Muscle of leg (tissue), 11 donors: ENCODE measurements around the gene KCNMA1. TPM values are rescaled to one million over a fixed set of nuclear protein-coding genes. Genes with fewer than 3 reads are reported as not detected.

ENCODE experiments used
- DNase-seq: peaks from one replicate; pipeline ENCODE4 v3.0.0; 2013
- H3K27ac ChIP-seq: one replicate; pipeline ENCODE4 v1.5.1; 2013; ENCODE audit warnings: mild to moderate bottlenecking, low read length, control low read depth
- H3K27me3 ChIP-seq: one replicate; pipeline ENCODE4 v1.6.1; 2013; ENCODE audit warnings: low read length; ENCODE audit not compliant: control insufficient read depth, insufficient read depth
- H3K36me3 ChIP-seq: one replicate; pipeline ENCODE4 v1.6.1; 2013; ENCODE audit warnings: low read length; ENCODE audit not compliant: control insufficient read depth, insufficient read depth
- H3K4me1 ChIP-seq: one replicate; pipeline ENCODE4 v1.6.1; 2013; ENCODE audit warnings: low read length; ENCODE audit not compliant: control insufficient read depth, insufficient read depth
- H3K4me3 ChIP-seq: one replicate; pipeline ENCODE4 v1.5.1; 2013; ENCODE audit warnings: low read length, control low read depth
- H3K9me3 ChIP-seq: replicated peaks from 2 replicates; pipeline ENCODE4 v1.6.1; 2013; ENCODE audit warnings: low read depth, low read length; ENCODE audit not compliant: control insufficient read depth
- WGBS: methylation state at CpG from one replicate; pipeline ENCODE4 v1.1.5; 2013; ENCODE audit warnings: missing lambda C conversion rate; ENCODE audit not compliant: insufficient coverage; 5-methylcytosine and 5-hydroxymethylcytosine counted together
- polyA plus RNA-seq, 8 donors: library from polyadenylated mRNA; unstranded; fragments of 120-200 nt; gene quantifications; one replicate each; pipeline versions ENCODE4 v1.2.1 to v1.2.3, GENCODE V29; 2013; ENCODE audit warnings: inconsistent platforms in 1 of 8, low replicate concordance in 1 of 8; ENCODE audit not compliant: insufficient read length in 8 of 8, insufficient read depth in 1 of 8
- total RNA-seq: library from RNA; stranded (reverse); fragments of 120-200 nt; gene quantifications from one replicate; pipeline ENCODE4 v1.2.4, GENCODE V29; 2013

KCNMA1 gene
- total and polyA plus RNA-seq, 9 donors: 12.7 to 23.3 (median 18.2) TPM

DNA sequence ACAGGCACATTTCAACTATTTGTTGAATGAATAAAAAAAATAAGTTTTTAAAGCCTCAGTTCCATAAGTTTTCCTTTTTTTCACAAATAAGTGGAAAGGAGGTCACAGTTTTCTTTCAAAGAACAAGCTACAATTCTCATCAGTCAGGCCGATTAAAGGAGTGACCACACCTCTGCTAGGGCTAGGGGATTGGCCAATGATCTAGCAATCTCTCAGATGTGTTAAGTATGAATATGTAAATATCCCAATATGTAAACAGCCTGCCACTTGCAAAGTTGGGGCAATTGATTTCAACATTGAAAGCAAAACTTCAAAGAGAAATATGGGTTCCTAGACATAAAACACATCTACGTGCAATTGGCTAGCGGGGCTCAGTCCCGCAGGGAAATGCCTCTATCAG lies 614.9 kb downstream of the KCNMA1 start:
- H3K4me1 ChIP-seq: no peaks in the 10 kb centered on the region
- no peaks in the 10 kb centered on the region for H3K36me3 ChIP-seq
- H3K4me3 ChIP-seq: no peak overlapping the region
- H3K27ac ChIP-seq: no peak overlapping the region
- no peak for DNase-seq
- no peaks in the 10 kb centered on the region for H3K27me3 ChIP-seq
- 89% methylated on average over 3 of the region's 4 CpGs for WGBS
- no peaks in the 10 kb centered on the region for H3K9me3 ChIP-seq

DNA sequence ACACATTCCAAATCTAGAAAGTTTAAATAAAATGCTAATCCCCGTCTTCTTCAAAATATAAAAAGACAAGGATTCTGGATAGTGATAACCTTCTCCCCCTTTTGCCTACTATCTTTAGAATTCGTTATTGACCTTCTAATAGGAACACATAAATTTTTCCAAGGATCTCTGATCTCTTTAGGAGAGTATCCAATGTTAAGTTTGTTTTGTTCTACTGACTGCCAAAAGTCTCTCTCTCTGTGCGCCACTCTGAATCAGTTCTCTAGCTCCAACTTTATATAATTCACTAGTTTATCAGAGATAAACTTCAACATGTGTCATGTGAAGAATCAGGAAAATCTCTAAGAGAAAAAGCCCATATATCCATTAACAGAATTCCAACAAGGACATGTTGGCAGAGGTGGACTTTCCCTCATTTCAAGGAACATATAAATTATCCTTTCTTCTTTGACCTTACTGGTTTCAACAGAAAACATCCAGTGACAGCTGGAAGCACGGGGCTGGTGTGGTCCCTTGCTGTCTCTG lies 615.6 kb downstream of the KCNMA1 start:
- no peak overlapping the region for H3K4me3 ChIP-seq
- H3K4me1 ChIP-seq: no peaks in the 10 kb centered on the region
- no CpG with 5 or more reads among the region's 4 CpGs for WGBS
- no peaks in the 10 kb centered on the region for H3K27me3 ChIP-seq
- no peaks in the 10 kb centered on the region for H3K9me3 ChIP-seq
- H3K36me3 ChIP-seq: no peaks in the 10 kb centered on the region
- DNase-seq: peak; percentile 36
- no peak overlapping the region for H3K27ac ChIP-seq

DNA sequence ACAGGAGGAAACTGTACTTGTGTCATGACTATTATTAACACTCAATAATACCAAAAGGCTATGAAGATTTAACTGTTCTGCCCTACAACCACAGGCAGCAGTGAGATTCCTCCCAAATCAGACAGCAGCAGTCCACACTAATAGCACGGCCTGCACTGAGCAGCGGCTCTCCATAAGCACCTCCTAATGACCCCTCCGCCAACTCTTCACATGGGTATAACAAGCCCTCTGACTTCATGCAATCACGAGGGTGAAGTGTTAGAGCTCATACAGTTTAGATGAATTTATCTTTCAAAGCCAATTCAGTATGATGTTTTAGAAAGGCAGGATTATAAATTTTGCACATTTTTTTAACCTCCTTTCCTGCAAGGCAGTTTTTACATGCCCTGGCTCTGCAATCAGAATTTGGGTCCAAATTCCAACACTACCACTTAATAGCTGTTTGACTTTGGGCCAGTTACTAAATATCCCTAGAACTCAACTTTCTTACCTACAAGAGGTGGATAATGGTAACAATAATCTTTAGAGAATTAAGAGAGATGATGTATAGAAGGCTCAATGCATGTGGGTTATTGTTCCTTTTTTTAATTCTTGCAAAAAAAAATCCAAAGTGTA lies 617.1 kb downstream of the KCNMA1 start:
- H3K27ac ChIP-seq: no peak overlapping the region
- no peaks in the 10 kb centered on the region for H3K27me3 ChIP-seq
- DNase-seq: no peak
- H3K36me3 ChIP-seq: no peaks in the 10 kb centered on the region
- no peak overlapping the region for H3K4me3 ChIP-seq
- no peaks in the 10 kb centered on the region for H3K4me1 ChIP-seq
- no CpG with 5 or more reads among the region's 4 CpGs for WGBS
- no peaks in the 10 kb centered on the region for H3K9me3 ChIP-seq

DNA sequence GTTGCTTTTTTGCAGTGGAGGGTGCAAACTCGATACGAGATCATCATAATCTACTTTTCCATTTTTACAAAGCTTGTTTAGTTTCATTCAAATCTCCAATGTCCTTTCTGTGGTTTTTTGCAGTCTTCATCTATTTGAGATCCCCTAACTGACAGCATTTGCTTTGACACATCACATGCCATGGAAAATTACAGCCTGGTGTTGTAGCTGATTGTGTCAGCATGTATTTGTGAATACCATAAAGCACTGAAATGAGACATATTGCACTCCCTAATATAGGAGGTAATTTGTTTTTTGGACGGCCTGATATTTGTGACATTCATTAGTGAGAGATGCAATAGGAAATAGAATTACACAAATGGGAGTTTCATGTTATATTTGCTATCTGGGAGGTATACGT lies 620.8 kb downstream of the KCNMA1 start:
- Histone ChIP-seq H3K4me1 (peaks cover 6% of the 10 kb centered on the region), H3K36me3 (no peaks in the 10 kb centered on the region), H3K4me3 (no peak overlapping the region), H3K27ac (no peak overlapping the region), H3K27me3 (no peaks in the 10 kb centered on the region), H3K9me3 (no peaks in the 10 kb centered on the region)
- DNase-seq: no peak
- no CpG with 5 or more reads among the region's 4 CpGs for WGBS

DNA sequence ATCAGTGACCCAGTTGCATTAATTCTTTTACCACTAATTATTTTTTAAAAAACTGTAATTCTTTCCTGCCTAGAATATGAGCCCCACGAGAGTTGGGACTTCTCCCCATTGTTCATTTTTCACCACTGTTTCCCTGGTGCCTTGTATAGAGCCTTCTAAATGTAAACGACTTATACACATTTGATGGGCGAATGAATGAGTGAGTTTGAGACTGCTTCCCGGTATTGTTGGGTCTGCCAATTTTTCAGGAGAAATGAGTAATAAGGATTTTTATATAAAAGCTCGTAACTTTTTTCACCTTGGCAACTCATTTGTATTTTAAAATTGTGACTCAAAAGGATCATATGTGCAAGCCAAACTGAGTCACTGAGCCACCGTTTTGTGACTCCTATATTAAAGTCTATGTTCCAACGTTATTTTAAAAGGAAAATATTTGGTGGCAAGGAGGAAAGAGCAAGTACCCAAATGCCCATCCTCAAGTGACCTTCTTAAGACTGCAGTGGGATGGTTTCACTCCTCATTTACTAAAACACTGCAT lies 621.3 kb downstream of the KCNMA1 start:
- no CpG with 5 or more reads among the region's 7 CpGs for WGBS
- H3K4me3 ChIP-seq: no peak overlapping the region
- no peaks in the 10 kb centered on the region for H3K36me3 ChIP-seq
- DNase-seq: no peak
- H3K27ac ChIP-seq: no peak overlapping the region
- peaks cover 6% of the 10 kb centered on the region for H3K4me1 ChIP-seq
- no peaks in the 10 kb centered on the region for H3K9me3 ChIP-seq
- no peaks in the 10 kb centered on the region for H3K27me3 ChIP-seq

DNA sequence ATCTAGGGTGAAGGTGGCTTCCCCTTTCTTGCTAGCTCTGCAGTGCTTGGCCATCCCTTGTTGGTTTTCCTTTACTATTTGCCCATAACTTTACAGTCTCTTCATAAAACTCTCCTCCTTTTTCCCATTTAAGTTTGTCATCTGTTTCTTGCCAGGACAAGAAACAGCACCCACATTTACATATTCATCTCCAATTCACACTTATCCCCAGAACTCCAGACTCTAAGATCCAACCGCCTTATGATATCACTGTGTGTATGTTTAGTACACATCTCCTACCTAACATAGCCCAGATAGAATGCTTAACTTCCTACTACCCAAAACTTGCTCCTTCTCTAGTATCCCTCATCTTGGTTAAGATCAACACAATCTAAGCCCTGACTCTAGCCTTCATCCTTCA lies 622.2 kb downstream of the KCNMA1 start:
- no peak for DNase-seq
- H3K27ac ChIP-seq: no peak overlapping the region
- no CpG with 5 or more reads among the region's 1 CpG for WGBS
- H3K36me3 ChIP-seq: no peaks in the 10 kb centered on the region
- no peaks in the 10 kb centered on the region for H3K27me3 ChIP-seq
- H3K4me1 ChIP-seq: peaks cover 6% of the 10 kb centered on the region
- no peaks in the 10 kb centered on the region for H3K9me3 ChIP-seq
- no peak overlapping the region for H3K4me3 ChIP-seq

DNA sequence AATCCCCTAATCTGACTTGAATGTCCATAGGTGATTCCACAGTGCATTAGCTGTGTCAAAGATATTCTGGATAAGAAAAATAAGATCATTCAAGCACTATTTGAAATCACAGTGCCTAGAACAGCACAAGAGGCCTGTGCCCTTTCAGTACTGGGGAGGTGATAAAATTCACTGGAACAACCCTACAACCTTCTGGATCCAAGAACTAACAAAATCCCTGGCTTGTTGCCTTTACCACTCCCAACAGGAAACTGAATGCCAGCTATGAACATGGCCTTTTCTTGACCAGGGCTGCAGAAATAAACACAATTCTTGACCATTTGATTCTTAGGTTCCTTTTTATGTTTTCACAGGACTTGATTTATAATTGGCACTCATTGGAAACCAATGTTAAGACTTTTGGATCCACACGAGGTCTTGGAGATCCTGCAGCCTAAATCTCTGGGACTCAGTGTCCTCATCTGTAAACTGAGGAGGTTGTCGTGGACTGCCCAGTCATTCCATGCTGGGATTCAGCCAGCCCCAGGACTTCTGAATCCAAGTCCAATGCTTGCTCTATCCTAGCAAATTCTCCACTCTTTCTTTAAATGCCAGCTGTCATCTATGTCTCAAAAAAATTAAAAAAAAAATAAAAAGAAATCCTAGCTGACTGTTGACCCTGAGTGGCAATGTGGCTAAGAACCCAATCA lies 624.7 kb downstream of the KCNMA1 start:
- Histone ChIP-seq H3K27ac (peak overlapping the region; percentile 84), H3K4me3 (no peak overlapping the region), H3K27me3 (no peaks in the 10 kb centered on the region), H3K4me1 (peaks cover 6% of the 10 kb centered on the region), H3K9me3 (no peaks in the 10 kb centered on the region), H3K36me3 (no peaks in the 10 kb centered on the region)
- DNase-seq: no peak
- 76% methylated on average over 2 of the region's 2 CpGs for WGBS

DNA sequence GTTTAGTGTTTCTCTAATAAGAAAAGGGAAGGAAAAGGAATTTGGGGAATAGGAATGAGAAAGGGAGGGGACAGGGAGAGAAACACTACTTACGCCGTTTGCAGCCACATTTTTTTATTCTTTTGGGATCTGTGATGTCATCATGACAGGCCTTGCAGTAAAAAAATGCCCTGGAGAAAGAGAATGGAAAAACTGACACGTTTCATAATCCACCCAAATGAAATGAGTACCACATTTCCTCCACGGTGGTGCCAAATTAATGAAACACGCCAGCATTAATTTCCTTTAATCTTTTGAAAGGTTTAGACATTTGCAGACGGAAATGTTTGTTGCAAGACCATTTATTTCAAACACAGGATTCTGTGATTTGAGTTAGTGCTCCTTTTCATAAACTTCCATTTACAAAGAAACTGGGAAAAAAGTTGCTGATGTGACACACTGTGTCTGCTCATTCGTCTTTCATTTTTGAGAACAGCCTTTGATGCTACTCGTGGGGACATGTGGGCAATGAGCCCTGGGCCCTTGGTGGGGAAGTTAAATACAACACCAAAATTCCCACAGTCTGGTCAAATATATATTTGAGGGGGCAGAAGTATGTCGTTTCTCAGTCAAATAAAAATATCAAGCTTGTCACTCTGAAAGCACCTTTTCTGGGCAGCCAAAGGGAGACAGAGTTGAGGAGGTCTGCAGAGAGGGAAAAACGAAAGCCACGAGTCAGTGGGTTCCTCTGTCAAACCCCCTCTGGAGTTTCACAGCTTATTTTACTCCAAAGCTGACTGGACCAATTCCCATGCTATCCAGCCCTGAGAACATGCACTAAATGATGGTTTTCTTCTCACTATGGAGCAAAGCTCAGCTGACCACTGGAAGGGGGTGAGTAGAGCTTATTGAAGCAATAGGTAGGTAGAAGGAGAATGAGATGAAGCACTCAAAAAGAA lies 625.5 kb downstream of the KCNMA1 start:
- peaks cover 2% of the 10 kb centered on the region for H3K9me3 ChIP-seq
- peaks cover 6% of the 10 kb centered on the region for H3K4me1 ChIP-seq
- peak overlapping the region; percentile 87 for H3K27ac ChIP-seq
- H3K27me3 ChIP-seq: no peaks in the 10 kb centered on the region
- peak; percentile 96 for DNase-seq
- WGBS: no CpG with 5 or more reads among the region's 11 CpGs
- H3K36me3 ChIP-seq: no peaks in the 10 kb centered on the region
- H3K4me3 ChIP-seq: no peak overlapping the region

DNA sequence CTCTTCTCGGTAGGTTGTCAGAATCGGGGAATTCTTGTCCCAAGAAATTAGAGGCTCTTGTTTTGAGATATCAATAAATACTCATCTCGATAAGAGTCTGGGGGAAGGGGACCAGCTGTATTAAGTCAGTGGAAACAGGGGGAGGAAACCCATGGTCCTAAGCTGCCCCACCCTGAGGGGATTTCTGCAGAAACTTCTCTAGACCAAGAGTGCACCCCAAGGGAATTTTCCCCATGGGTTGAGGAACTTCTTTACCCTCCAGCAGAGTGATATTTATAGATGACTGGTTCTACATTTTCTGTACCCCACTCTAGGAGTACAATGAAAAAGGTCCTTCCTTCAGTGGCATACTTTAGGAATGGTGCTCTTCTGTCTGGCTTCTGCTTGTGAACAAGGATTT lies 627.2 kb downstream of the KCNMA1 start:
- peaks cover 7% of the 10 kb centered on the region for H3K4me1 ChIP-seq
- no peaks in the 10 kb centered on the region for H3K36me3 ChIP-seq
- no CpG with 5 or more reads among the region's 3 CpGs for WGBS
- H3K9me3 ChIP-seq: peaks cover 4% of the 10 kb centered on the region
- no peak overlapping the region for H3K27ac ChIP-seq
- H3K27me3 ChIP-seq: no peaks in the 10 kb centered on the region
- no peak for DNase-seq
- H3K4me3 ChIP-seq: no peak overlapping the region

DNA sequence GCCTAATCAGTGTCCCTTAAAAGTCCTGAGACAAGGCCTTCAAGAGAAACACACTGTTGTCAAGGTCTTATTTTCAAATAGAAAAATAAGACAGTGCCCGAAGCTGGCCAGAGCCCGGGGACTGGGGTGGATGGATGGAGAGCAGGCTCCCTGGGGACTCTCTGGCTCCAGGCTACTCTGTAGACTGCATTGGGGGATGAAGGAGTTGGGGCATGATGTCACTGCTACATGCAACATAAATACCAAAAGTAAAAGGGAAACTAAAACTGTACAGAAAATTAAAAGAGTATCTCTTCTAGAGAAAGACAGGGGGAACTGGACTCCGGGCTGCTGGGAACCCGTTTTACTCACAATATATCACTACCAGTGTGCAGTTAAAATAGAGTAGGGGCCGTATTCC lies 629.8 kb downstream of the KCNMA1 start:
- 100% methylated on average over 1 of the region's 5 CpGs for WGBS
- H3K4me1 ChIP-seq: peaks cover 12% of the 10 kb centered on the region
- no peak overlapping the region for H3K4me3 ChIP-seq
- H3K9me3 ChIP-seq: peaks cover 4% of the 10 kb centered on the region
- no peak overlapping the region for H3K27ac ChIP-seq
- no peaks in the 10 kb centered on the region for H3K36me3 ChIP-seq
- H3K27me3 ChIP-seq: no peaks in the 10 kb centered on the region
- no peak for DNase-seq
